Mesenchymal stem cell (in vitro differentiated cells and primary cell): ENCODE data around the gene LCE3B.

Experiments used
- DNase-seq: peaks from one replicate; pipeline ENCODE4 v3.0.0-alpha.2; 2013
- H2AFZ ChIP-seq: one replicate; pipeline ENCODE4 v1.6.1; 2013; ENCODE audit warnings: low read depth, mild to moderate bottlenecking, control low read depth, inconsistent platforms, low read length, moderate library complexity
- H2AK5ac ChIP-seq: 2 replicates; pipeline ENCODE4 v1.6.1; 2013; ENCODE audit warnings: low read length, moderate library complexity, mild to moderate bottlenecking, inconsistent platforms; ENCODE audit not compliant: severe bottlenecking
- H2BK120ac ChIP-seq: one replicate; pipeline ENCODE4 v1.6.1; 2013; ENCODE audit warnings: low read depth, mild to moderate bottlenecking, inconsistent platforms, low read length, moderate library complexity
- H2BK12ac ChIP-seq, 2 experiments: one replicate each; pipeline ENCODE4 v1.6.1; 2013; ENCODE audit warnings: inconsistent platforms in 2 of 2, low read length in 2 of 2, mild to moderate bottlenecking in 2 of 2, moderate library complexity in 2 of 2, control low read depth in 1 of 2
- H2BK15ac ChIP-seq: one replicate; pipeline ENCODE4 v1.6.1; 2013; ENCODE audit warnings: mild to moderate bottlenecking, low read depth, inconsistent platforms; ENCODE audit not compliant: poor library complexity, severe bottlenecking
- H2BK5ac ChIP-seq: 2 replicates; pipeline ENCODE4 v1.6.1; 2013; ENCODE audit warnings: low read depth, mild to moderate bottlenecking, low read length, control low read depth, inconsistent platforms; ENCODE audit not compliant: poor library complexity, severe bottlenecking
- H3K14ac ChIP-seq, 2 experiments: one replicate each; pipeline ENCODE4 v1.6.1; 2013; ENCODE audit warnings: inconsistent platforms in 2 of 2, low read length in 2 of 2, control low read depth in 1 of 2, mild to moderate bottlenecking in 1 of 2, moderate library complexity in 1 of 2
- H3K18ac ChIP-seq, 2 experiments: one replicate each; pipeline ENCODE4 v1.6.1; 2013; ENCODE audit warnings: inconsistent platforms in 2 of 2, low read length in 2 of 2, control low read depth in 1 of 2, low read depth in 1 of 2, mild to moderate bottlenecking in 1 of 2
- H3K23ac ChIP-seq, 2 experiments: one replicate each; pipeline ENCODE4 v1.6.1; 2013; ENCODE audit warnings: inconsistent platforms in 2 of 2, low read length in 2 of 2, mild to moderate bottlenecking in 2 of 2, moderate library complexity in 2 of 2, control low read depth in 1 of 2
- H3K27ac ChIP-seq: 2 replicates; pipeline ENCODE4 v1.5.1; 2013; ENCODE audit warnings: mild to moderate bottlenecking, moderate library complexity, low read length, control low read depth, inconsistent platforms; ENCODE audit not compliant: poor library complexity, severe bottlenecking
- H3K27me3 ChIP-seq, 2 experiments: 2 replicates each; pipeline versions ENCODE4 v1.6.1 to v1.7.0; 2013; ENCODE audit warnings: low read length in 2 of 2, mild to moderate bottlenecking in 2 of 2, moderate library complexity in 2 of 2, control low read depth in 1 of 2, inconsistent platforms in 1 of 2; ENCODE audit not compliant: control insufficient read depth in 1 of 2, insufficient read depth in 1 of 2
- H3K36me3 ChIP-seq, 2 experiments: 2 replicates each; pipeline versions ENCODE4 v1.6.1 to v1.7.0; 2013; ENCODE audit warnings: low read length in 2 of 2, control low read depth in 1 of 2, inconsistent platforms in 1 of 2, low read depth in 1 of 2, mild to moderate bottlenecking in 1 of 2; ENCODE audit not compliant: insufficient read depth in 2 of 2, control insufficient read depth in 1 of 2
- H3K4ac ChIP-seq, 2 experiments: one replicate each; pipeline ENCODE4 v1.6.1; 2013; ENCODE audit warnings: inconsistent platforms in 2 of 2, low read length in 2 of 2, mild to moderate bottlenecking in 2 of 2, moderate library complexity in 2 of 2, control low read depth in 1 of 2, low read depth in 1 of 2
- H3K4me1 ChIP-seq: 2 replicates; pipeline ENCODE4 v1.6.1; 2013; ENCODE audit warnings: low read depth, low read length, control low read depth; ENCODE audit not compliant: control insufficient read depth, insufficient read depth
- H3K4me2 ChIP-seq: 2 replicates; pipeline ENCODE4 v1.6.1; 2013; ENCODE audit warnings: low read length, mild to moderate bottlenecking, inconsistent platforms; ENCODE audit not compliant: poor library complexity, severe bottlenecking
- H3K4me3 ChIP-seq, 2 experiments: 2 replicates each; pipeline versions ENCODE4 v1.5.1 to v1.7.0; 2013; ENCODE audit warnings: low read length in 2 of 2, mild to moderate bottlenecking in 2 of 2, control low read depth in 1 of 2, low read depth in 1 of 2; ENCODE audit not compliant: insufficient read depth in 1 of 2
- H3K79me1 ChIP-seq: replicated peaks from 2 replicates; pipeline ENCODE4 v1.6.1; 2013; ENCODE audit warnings: mild to moderate bottlenecking, control low read depth, low read length, inconsistent platforms; ENCODE audit not compliant: poor library complexity, severe bottlenecking
- H3K9ac ChIP-seq: 2 replicates; pipeline ENCODE4 v1.7.0; 2013; ENCODE audit warnings: mild to moderate bottlenecking, low read length, moderate library complexity
- H3K9me3 ChIP-seq: 2 replicates; pipeline ENCODE4 v1.7.0; 2013; ENCODE audit warnings: mild to moderate bottlenecking, low read length; ENCODE audit not compliant: control insufficient read depth
- H4K8ac ChIP-seq: one replicate; pipeline ENCODE4 v1.6.1; 2013; ENCODE audit warnings: inconsistent platforms, mild to moderate bottlenecking, low read length, moderate library complexity
- H4K91ac ChIP-seq: one replicate; pipeline ENCODE4 v1.6.1; 2013; ENCODE audit warnings: mild to moderate bottlenecking, low read length, inconsistent platforms
- WGBS: methylation state at CpG from one replicate; pipeline ENCODE4 v1.1.7; 2013; ENCODE audit warnings: mixed read lengths; 5-methylcytosine and 5-hydroxymethylcytosine counted together

Gene LCE3B

DNA sequence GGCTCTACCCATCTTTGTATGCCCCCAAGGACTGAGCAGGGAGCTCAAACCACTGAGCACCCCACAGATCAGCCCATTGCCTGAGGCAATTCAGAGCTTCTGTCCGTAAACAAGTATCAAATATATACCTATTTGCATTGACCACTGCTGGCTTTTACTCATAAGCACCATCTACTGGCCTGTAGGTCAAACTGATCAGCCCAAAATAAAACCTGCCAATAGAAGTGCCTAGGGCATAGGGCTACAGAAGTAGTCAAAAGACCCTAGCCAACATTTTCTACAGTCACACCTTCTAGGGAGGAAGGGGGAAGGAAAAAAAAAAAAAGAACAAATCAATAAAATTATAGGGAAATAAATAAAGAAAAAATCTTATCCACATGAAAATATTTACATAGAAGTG is 28.0 kb upstream of the LCE3B start:
- no peak overlapping the region for H2BK12ac ChIP-seq
- no peak overlapping the region for H4K8ac ChIP-seq
- H3K27me3 ChIP-seq: no peaks in the 10 kb centered on the region
- H3K23ac ChIP-seq: no peak overlapping the region
- no peak overlapping the region for H3K9ac ChIP-seq
- WGBS: no CpG with 5 or more reads among the region's 1 CpG
- H3K36me3 ChIP-seq: no peaks in the 10 kb centered on the region
- H3K9me3 ChIP-seq: no peaks in the 10 kb centered on the region
- no peak overlapping the region for H2BK5ac ChIP-seq
- no peak overlapping the region for H2BK120ac ChIP-seq
- no peaks in the 10 kb centered on the region for H3K4me1 ChIP-seq
- no peak overlapping the region for H4K91ac ChIP-seq
- no peak overlapping the region for H3K18ac ChIP-seq
- no peaks in the 10 kb centered on the region for H3K79me1 ChIP-seq
- H3K14ac ChIP-seq: no peak overlapping the region
- no peak overlapping the region for H2AFZ ChIP-seq
- H3K4me2 ChIP-seq: no peak overlapping the region
- H3K4ac ChIP-seq: no peak overlapping the region
- no peak overlapping the region for H2BK15ac ChIP-seq
- no peak overlapping the region for H3K4me3 ChIP-seq
- no peak overlapping the region for H3K27ac ChIP-seq
- H2AK5ac ChIP-seq: no peak overlapping the region
- DNase-seq: no peak

DNA sequence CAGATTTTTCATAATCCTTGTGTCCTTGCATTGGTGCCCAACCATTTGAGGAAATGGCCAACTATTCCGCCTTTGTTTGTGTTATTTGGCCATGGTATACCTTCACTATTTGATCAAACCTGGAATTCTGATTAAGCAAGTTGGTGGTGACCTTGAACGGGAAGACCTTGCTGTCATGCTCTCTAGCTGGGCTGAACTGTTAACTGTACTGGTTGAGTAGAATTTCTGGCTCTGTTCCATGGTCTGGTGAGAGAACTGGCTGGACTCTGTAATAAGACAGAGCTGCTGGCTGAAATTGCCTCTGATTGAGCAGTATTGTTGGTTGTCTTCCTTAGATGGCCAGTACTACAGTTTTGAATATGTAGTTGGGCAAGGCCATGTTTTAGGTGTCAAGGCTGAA is 16.6 kb upstream of the LCE3B start:
- Histone ChIP-seq H2AFZ (no peak overlapping the region), H3K27ac (no peak overlapping the region), H3K4me3 (no peak overlapping the region), H2AK5ac (no peak overlapping the region), H4K91ac (no peak overlapping the region), H3K23ac (no peak overlapping the region), H2BK12ac (no peak overlapping the region), H3K4me2 (no peak overlapping the region), H3K79me1 (no peaks in the 10 kb centered on the region), H2BK120ac (no peak overlapping the region), H3K4ac (no peak overlapping the region), H2BK5ac (no peak overlapping the region), H3K36me3 (no peaks in the 10 kb centered on the region), H3K14ac (no peak overlapping the region), H3K27me3 (no peaks in the 10 kb centered on the region), H3K9ac (no peak overlapping the region), H3K18ac (no peak overlapping the region), H4K8ac (no peak overlapping the region), H3K4me1 (no peaks in the 10 kb centered on the region), H2BK15ac (no peak overlapping the region), H3K9me3 (peaks cover 3% of the 10 kb centered on the region)
- DNase-seq: no peak
- WGBS: no CpG with 5 or more reads among the region's 2 CpGs

- H3K4me3 ChIP-seq: no peak within 1 kb of the TSS
- H3K27ac ChIP-seq: no peak within 1 kb of the TSS
- no peak within 1 kb of the TSS for H2BK15ac ChIP-seq
- H2BK12ac ChIP-seq: no peak within 1 kb of the TSS
- no peak for DNase-seq
- H4K8ac ChIP-seq: no peak within 1 kb of the TSS
- no peaks in the 10 kb centered on the region for H3K4me1 ChIP-seq
- no peak within 1 kb of the TSS for H2BK5ac ChIP-seq
- no peak within 1 kb of the TSS for H2BK120ac ChIP-seq
- H3K4ac ChIP-seq: no peak within 1 kb of the TSS
- no peak within 1 kb of the TSS for H2AK5ac ChIP-seq
- no peak within 1 kb of the TSS for H4K91ac ChIP-seq
- no CpG with 5 or more reads among the region's 4 CpGs for WGBS
- no peaks in the 10 kb centered on the region for H3K36me3 ChIP-seq
- H3K9me3 ChIP-seq: peaks cover 3% of the 10 kb centered on the region
- no peak within 1 kb of the TSS for H3K18ac ChIP-seq
- no peak within 1 kb of the TSS for H3K9ac ChIP-seq
- H3K4me2 ChIP-seq: no peak within 1 kb of the TSS
- no peak within 1 kb of the TSS for H3K14ac ChIP-seq
- H3K23ac ChIP-seq: no peak within 1 kb of the TSS
- no peaks in the 10 kb centered on the region for H3K79me1 ChIP-seq
- H2AFZ ChIP-seq: no peak within 1 kb of the TSS
- H3K27me3 ChIP-seq: no peaks in the 10 kb centered on the region
Measured at GRCh38 chr1:152599934-152600333, 13.7 kb upstream of the LCE3B start, which contains the start of gene LCE3C. Gene LCE3C (plus strand): TSS chr1:152600234. CDS start chr1:152600732, 498 bp downstream.

GRCh38 chr1:152621993-152622392 is 8.4 kb downstream of the LCE3B start:
- Histone ChIP-seq H3K14ac (no peak overlapping the region), H3K79me1 (no peaks in the 10 kb centered on the region), H3K9me3 (peaks cover 33% of the 10 kb centered on the region), H2BK120ac (no peak overlapping the region), H3K23ac (no peak overlapping the region), H3K27me3 (peaks cover 0 to 7% of the 10 kb centered on the region in 2 experiments), H3K4ac (no peak overlapping the region), H4K8ac (no peak overlapping the region), H3K4me3 (no peak overlapping the region), H3K4me1 (no peaks in the 10 kb centered on the region), H3K4me2 (no peak overlapping the region), H2AFZ (no peak overlapping the region), H3K18ac (no peak overlapping the region), H2BK12ac (no peak overlapping the region), H3K36me3 (no peaks in the 10 kb centered on the region), H2AK5ac (no peak overlapping the region), H2BK5ac (no peak overlapping the region), H4K91ac (no peak overlapping the region), H3K27ac (no peak overlapping the region), H2BK15ac (no peak overlapping the region), H3K9ac (no peak overlapping the region)
- DNase-seq: no peak
- WGBS: 35% methylated on average over 3 of the region's 3 CpGs
